Endothelial cell of umbilical vein (primary cell): ENCODE data around the gene ETS2. TPM values are rescaled to one million over a fixed set of nuclear protein-coding genes. Genes with fewer than 3 reads are reported as not detected.

Experiments
- BruUV-seq: library from RNA; stranded (reverse); fragments of 400-500 nt; replicated peaks from 2 replicates; lab custom pipeline; 2021; lab: Mats Ljungman, UMichigan
- CTCF ChIA-PET: fragments of 300-600, 350-600 bp; sonication (Branson Sonifier 250); formaldehyde crosslinking; loops from one replicate; lab custom pipeline; 2021; ENCODE audit warnings: antibody characterized with exemption, inconsistent platforms; lab: Charles Lee
- POLR2A ChIA-PET: fragments of 300-600, 350-600 bp; sonication (Branson Sonifier 250); formaldehyde crosslinking; loops from one replicate; lab custom pipeline; 2021; ENCODE audit warnings: antibody characterized with exemption, inconsistent platforms; lab: Charles Lee
- DNase-seq: peaks from one replicate; pipeline ENCODE4 v3.0.0-alpha.2; 2011; ENCODE audit warnings: low read depth, low spot score
- FAIRE-seq: peaks from 2 replicates; lab custom pipeline; 2011; peaks lifted over from hg19 to GRCh38; lab: Jason Lieb, UNC
- H2AFZ ChIP-seq: 2 replicates; pipeline ENCODE4 v1.6.0; 2012; ENCODE audit warnings: low read depth, low read length, control low read depth, inconsistent platforms
- H3K27ac ChIP-seq: 2 replicates; pipeline ENCODE4 v1.5.1; 2011; ENCODE audit warnings: low read depth, mild to moderate bottlenecking, control low read depth, low read length, moderate library complexity; ENCODE audit not compliant: insufficient read depth
- H3K27me3 ChIP-seq, 2 experiments: 2 replicates each; pipeline versions ENCODE4 v1.6.0 to v1.6.1; 2011; ENCODE audit warnings: low read length in 2 of 2, mixed read lengths in 1 of 2; ENCODE audit not compliant: control insufficient read depth in 2 of 2, insufficient read depth in 2 of 2
- H3K36me3 ChIP-seq, 2 experiments: 2 replicates in 1 of 2; 3 replicates in 1 of 2; pipeline ENCODE4 v1.5.1; 2011; ENCODE audit warnings: low read length in 2 of 2, mild to moderate bottlenecking in 1 of 2, moderate library complexity in 1 of 2; ENCODE audit not compliant: control insufficient read depth in 2 of 2, insufficient read depth in 2 of 2; ENCODE audit errors: extremely low read depth in 1 of 2
- H3K4me1 ChIP-seq: 3 replicates; pipeline ENCODE4 v1.5.1; 2011; ENCODE audit warnings: mild to moderate bottlenecking, low read length; ENCODE audit not compliant: control insufficient read depth, insufficient read depth; ENCODE audit errors: extremely low read depth
- H3K4me2 ChIP-seq: 2 replicates; pipeline ENCODE4 v1.6.1; 2011; ENCODE audit warnings: low read length, control low read depth, mixed read lengths; ENCODE audit not compliant: insufficient read depth
- H3K4me3 ChIP-seq, 3 experiments: fragments of 200-600 bp in 1 of 3; sonication (generic), shearing (Covaris generic) in 1 of 3; replicated peaks in 1 of 3; 2 replicates each; pipeline ENCODE4 v1.5.1; 2011 to 2016; ENCODE audit warnings: control low read depth in 3 of 3, low read length in 3 of 3, mild to moderate bottlenecking in 2 of 3, inconsistent platforms in 1 of 3, low read depth in 1 of 3, moderate library complexity in 1 of 3; ENCODE audit not compliant: insufficient read depth in 1 of 3
- H3K79me2 ChIP-seq: 2 replicates; pipeline ENCODE4 v1.6.0; 2012; ENCODE audit warnings: low read length, inconsistent platforms; ENCODE audit not compliant: control insufficient read depth, insufficient read depth
- H3K9ac ChIP-seq: replicated peaks from 2 replicates; pipeline ENCODE3; 2011; ENCODE audit warnings: low read length, control low read depth; ENCODE audit not compliant: insufficient read depth; ENCODE audit errors: extremely low read depth
- H3K9me1 ChIP-seq: replicated peaks from 3 replicates; pipeline ENCODE4 v1.6.0; 2011; ENCODE audit warnings: mild to moderate bottlenecking, low read length; ENCODE audit not compliant: control insufficient read depth, insufficient read depth; ENCODE audit errors: extremely low read depth
- H3K9me3 ChIP-seq: replicated peaks from 2 replicates; pipeline ENCODE4 v1.5.1; 2012; ENCODE audit warnings: low read length, inconsistent platforms; ENCODE audit not compliant: control insufficient read depth, insufficient read depth
- H4K20me1 ChIP-seq: replicated peaks from 2 replicates; pipeline ENCODE3; 2011; ENCODE audit warnings: mild to moderate bottlenecking, low read length; ENCODE audit not compliant: control insufficient read depth, insufficient read depth; ENCODE audit errors: extremely low read depth
- EZH2 ChIP-seq: IDR thresholded peaks from 2 replicates; pipeline ENCODE4 v1.6.1; 2012; ENCODE audit warnings: borderline replicate concordance, low read depth, mild to moderate bottlenecking, moderate library complexity, low read length, inconsistent platforms; ENCODE audit not compliant: severe bottlenecking
- FOS ChIP-seq: IDR thresholded peaks from 2 replicates; pipeline ENCODE4 v1.6.1; 2011; ENCODE audit warnings: mild to moderate bottlenecking, low read length, moderate library complexity, borderline replicate concordance; ENCODE audit not compliant: insufficient read depth
- GATA2 ChIP-seq: IDR thresholded peaks from 2 replicates; pipeline ENCODE4 v1.7.0; 2011; ENCODE audit warnings: low read depth, mild to moderate bottlenecking, moderate library complexity, mixed read lengths, low read length; ENCODE audit not compliant: insufficient read length, insufficient read depth
- JUN ChIP-seq: IDR thresholded peaks from 2 replicates; pipeline ENCODE4 v1.6.1; 2011; ENCODE audit warnings: borderline replicate concordance, low read depth; ENCODE audit not compliant: insufficient read length, insufficient read depth
- MYC ChIP-seq: IDR thresholded peaks from one replicate; pipeline ENCODE4 v1.6.1; 2011; ENCODE audit warnings: mild to moderate bottlenecking, low read depth, low read length
- POLR2A ChIP-seq: IDR thresholded peaks from 2 replicates; pipeline ENCODE4 v1.6.1; 2012; ENCODE audit warnings: low read depth, mild to moderate bottlenecking, control low read depth, low read length
- POLR2AphosphoS5 ChIP-seq: IDR thresholded peaks from 2 replicates; pipeline ENCODE4 v1.6.1; 2012; ENCODE audit warnings: low read depth, mild to moderate bottlenecking, control low read depth, low read length, moderate library complexity; ENCODE audit not compliant: insufficient read depth
- dilution Hi-C: fragments of 300-500 bp; cut with MboI; formaldehyde crosslinking; loops from one replicate; pipeline ENCODE4 v1.15.0; 2019; ENCODE audit warnings: low sequenced_read_pairs; ENCODE audit not compliant: extremely low pct_ligation_motif_present
- intact Hi-C: fragments of 100-400 bp; cut with micrococcal nuclease; formaldehyde crosslinking; loops from one replicate; pipeline ENCODE4 v1.10.0; 2022
- polyA plus RNA-seq, 4 experiments: library from polyadenylated mRNA; depleted of rRNA in 3 of 4; stranded (reverse) in 3 of 4; unstranded in 1 of 4; fragments of >200 nt; gene quantifications; 2 replicates each; pipeline versions ENCODE4 v1.2.1 to v1.2.3, GENCODE V29; 2011 to 2012; ENCODE audit warnings: missing spikeins in 1 of 4
- total RNA-seq: library from RNA; stranded (reverse); gene quantifications from 2 replicates; pipeline ENCODE4 v1.2.3, GENCODE V29; 2021
- TF ChIP-seq, protein P1 (sequence below), 2 donors: IDR thresholded peaks; 1 replicate in 1 of 2; 2 replicates in 1 of 2; pipeline ENCODE4 v1.5.1; 2011; ENCODE audit warnings: low read length in 2 of 2, mild to moderate bottlenecking in 2 of 2, moderate library complexity in 2 of 2, control low read depth in 1 of 2, inconsistent platforms in 1 of 2, low read depth in 1 of 2; ENCODE audit not compliant: insufficient read depth in 1 of 2; ENCODE audit errors: extremely low read depth in 1 of 2
- TF ChIP-seq, protein P2 (sequence below): IDR thresholded peaks from 2 replicates; pipeline ENCODE4 v1.6.1; 2011; ENCODE audit not compliant: insufficient read depth, insufficient read length

Gene ETS2
- total and polyA plus RNA-seq, 2 donors (not counting 3 experiments of a cell fraction or from before 2014, with no cell fraction given): 16.3 to 54.5 TPM

DNA sequence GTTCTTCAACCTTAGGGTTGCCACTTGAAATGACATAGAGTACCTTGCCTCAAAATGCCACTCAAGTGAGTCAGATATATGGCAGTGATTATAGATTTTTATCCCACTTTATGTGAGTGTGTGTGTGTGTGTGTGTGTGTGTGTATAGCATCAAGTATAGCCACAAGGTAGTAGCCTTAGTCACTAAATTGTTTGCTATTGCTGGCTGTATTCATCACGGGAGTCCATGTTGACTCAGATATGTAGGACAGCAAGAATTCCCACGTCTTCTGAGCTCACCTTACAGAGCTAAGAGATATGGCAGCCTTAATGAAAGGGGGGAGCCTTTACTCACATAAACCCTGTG is 9.3 kb downstream of the ETS2 start:
- Histone ChIP-seq H3K4me1 (peaks cover 23% of the 10 kb centered on the region), H3K27ac (no peak overlapping the region), H3K4me3 (no peak overlapping the region), H3K79me2 (peaks cover 29% of the 10 kb centered on the region), H3K27me3 (no peaks in the 10 kb centered on the region), H3K4me2 (no peak overlapping the region), H2AFZ (no peak overlapping the region), H3K9me1 (no peaks in the 10 kb centered on the region), H3K36me3 (peaks cover 57 to 73% of the 10 kb centered on the region in 2 experiments), H3K9ac (no peak overlapping the region), H3K9me3 (no peaks in the 10 kb centered on the region), H4K20me1 (no peaks in the 10 kb centered on the region)
- BruUV-seq: no TSS peak
- FAIRE-seq (no peak), DNase-seq (no peak)
- TF ChIP-seq EZH2: no peak
- TF ChIP-seq POLR2AphosphoS5: no peak
- no peak for TF ChIP-seq FOS
- no peak for TF ChIP-seq JUN
- no peak for TF ChIP-seq GATA2
- TF ChIP-seq, protein P1, sequence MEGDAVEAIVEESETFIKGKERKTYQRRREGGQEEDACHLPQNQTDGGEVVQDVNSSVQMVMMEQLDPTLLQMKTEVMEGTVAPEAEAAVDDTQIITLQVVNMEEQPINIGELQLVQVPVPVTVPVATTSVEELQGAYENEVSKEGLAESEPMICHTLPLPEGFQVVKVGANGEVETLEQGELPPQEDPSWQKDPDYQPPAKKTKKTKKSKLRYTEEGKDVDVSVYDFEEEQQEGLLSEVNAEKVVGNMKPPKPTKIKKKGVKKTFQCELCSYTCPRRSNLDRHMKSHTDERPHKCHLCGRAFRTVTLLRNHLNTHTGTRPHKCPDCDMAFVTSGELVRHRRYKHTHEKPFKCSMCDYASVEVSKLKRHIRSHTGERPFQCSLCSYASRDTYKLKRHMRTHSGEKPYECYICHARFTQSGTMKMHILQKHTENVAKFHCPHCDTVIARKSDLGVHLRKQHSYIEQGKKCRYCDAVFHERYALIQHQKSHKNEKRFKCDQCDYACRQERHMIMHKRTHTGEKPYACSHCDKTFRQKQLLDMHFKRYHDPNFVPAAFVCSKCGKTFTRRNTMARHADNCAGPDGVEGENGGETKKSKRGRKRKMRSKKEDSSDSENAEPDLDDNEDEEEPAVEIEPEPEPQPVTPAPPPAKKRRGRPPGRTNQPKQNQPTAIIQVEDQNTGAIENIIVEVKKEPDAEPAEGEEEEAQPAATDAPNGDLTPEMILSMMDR (IDR thresholded peaks at IDR 0.05; ENCODE audit: extremely low read depth in 1 of 2, insufficient read depth in 1 of 2, low read depth in 1 of 2, low read length in 2 of 2): no peak
- TF ChIP-seq, protein P2, sequence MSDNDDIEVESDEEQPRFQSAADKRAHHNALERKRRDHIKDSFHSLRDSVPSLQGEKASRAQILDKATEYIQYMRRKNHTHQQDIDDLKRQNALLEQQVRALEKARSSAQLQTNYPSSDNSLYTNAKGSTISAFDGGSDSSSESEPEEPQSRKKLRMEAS: no peak
- no peak for TF ChIP-seq MYC
- TF ChIP-seq POLR2A: no peak
- dilution Hi-C loops: no loop called here
- CTCF ChIA-PET: interaction anchor here (1.0 kb wide), 2 partner anchors 10 to 21 kb away, joined by 3 to 4 read pairs; no protein-coding TSS in a partner anchor
- intact Hi-C loops: no loop called here
- POLR2A ChIA-PET: no interaction called here
